GOT3 (cell line): ENCODE measurements around the gene VEPH1.

Source experiments
- DNase-seq: peaks from one replicate; lab custom pipeline; 2025; ENCODE audit warnings: mixed read lengths; lab: John Stamatoyannopoulos, UW

The VEPH1 gene

GRCh38 chr3:157301755-157302154 is 201.5 kb downstream of the VEPH1 start:
- DNase-seq: no peak

- no peak for DNase-seq
Observed at GRCh38 chr3:157300981-157301663, 202.1 kb downstream of the VEPH1 start.

- no peak for DNase-seq
Observed at GRCh38 chr3:157300094-157300493, 203.1 kb downstream of the VEPH1 start.

GRCh38 chr3:157297328-157297915 is 205.8 kb downstream of the VEPH1 start:
- DNase-seq: no peak

GRCh38 chr3:157294953-157295352 is 208.3 kb downstream of the VEPH1 start:
- DNase-seq: no peak

- DNase-seq: no peak
Observed at GRCh38 chr3:157294491-157294890, 208.7 kb downstream of the VEPH1 start.

- no peak for DNase-seq
Observed at GRCh38 chr3:157290766-157291165, 212.4 kb downstream of the VEPH1 start.

GRCh38 chr3:157285966-157286365 is 217.2 kb downstream of the VEPH1 start:
- no peak for DNase-seq

GRCh38 chr3:157285141-157285540 is 218.1 kb downstream of the VEPH1 start:
- DNase-seq: no peak

- DNase-seq: no peak
Observed at GRCh38 chr3:157284688-157285087, 218.5 kb downstream of the VEPH1 start.

GRCh38 chr3:157282261-157283191 is 220.7 kb downstream of the VEPH1 start:
- peak; percentile 13 for DNase-seq

- DNase-seq: no peak
Observed at GRCh38 chr3:157280786-157281185, 222.4 kb downstream of the VEPH1 start.

- DNase-seq: no peak
Observed at GRCh38 chr3:157280354-157280753, 222.9 kb downstream of the VEPH1 start.

- no peak for DNase-seq
Observed at GRCh38 chr3:157279237-157279636, 224.0 kb downstream of the VEPH1 start.

- DNase-seq: no peak
Observed at GRCh38 chr3:157276801-157277200, 226.4 kb downstream of the VEPH1 start.

- DNase-seq: no peak
Observed at GRCh38 chr3:157275832-157276231, 227.4 kb downstream of the VEPH1 start.

GRCh38 chr3:157274644-157275137 is 228.5 kb downstream of the VEPH1 start:
- DNase-seq: no peak

- no peak for DNase-seq
Observed at GRCh38 chr3:157271283-157271882, 231.8 kb downstream of the VEPH1 start.

GRCh38 chr3:157268026-157268425 is 235.2 kb downstream of the VEPH1 start:
- no peak for DNase-seq

GRCh38 chr3:157265931-157266330 is 237.3 kb downstream of the VEPH1 start:
- no peak for DNase-seq

GRCh38 chr3:157263027-157263426 is 240.2 kb downstream of the VEPH1 start:
- no peak for DNase-seq

- DNase-seq: peak; percentile 21
Observed at GRCh38 chr3:157261000-157261399, 242.2 kb downstream of the VEPH1 start.
